Calu3 (cell line): Measurements from ENCODE around the gene FAHD1. TPM values are rescaled to one million over a fixed set of nuclear protein-coding genes. Genes with fewer than 3 reads are reported as not detected.

Source experiments
- BruUV-seq: library from RNA; stranded (reverse); fragments of 400-500 nt; replicated peaks from 2 replicates; lab custom pipeline; 2021; lab: Mats Ljungman, UMichigan
- CTCF ChIA-PET: fragments of 300-600 bp; sonication (Branson Sonifier 250); formaldehyde crosslinking; loops from one replicate; lab custom pipeline; 2022; ENCODE audit warnings: antibody characterized with exemption; lab: Charles Lee
- DNase-seq: peaks from one replicate; pipeline ENCODE4 v3.0.0; 2022
- H3K27ac Mint-ChIP-seq: one replicate; pipeline ENCODE4 v1.8.0; 2022; ENCODE audit warnings: mixed read lengths; ENCODE audit not compliant: unreplicated experiment
- H3K27me3 Mint-ChIP-seq: one replicate; pipeline ENCODE4 v1.8.0; 2022; ENCODE audit warnings: mixed read lengths; ENCODE audit not compliant: unreplicated experiment
- H3K36me3 Mint-ChIP-seq: one replicate; pipeline ENCODE4 v1.8.0; 2022; ENCODE audit warnings: mild to moderate bottlenecking, moderate library complexity, mixed read lengths; ENCODE audit not compliant: insufficient read depth, unreplicated experiment
- H3K4me1 Mint-ChIP-seq: one replicate; pipeline ENCODE4 v1.8.0; 2022; ENCODE audit warnings: mild to moderate bottlenecking, low read depth, mixed read lengths; ENCODE audit not compliant: unreplicated experiment
- H3K4me3 Mint-ChIP-seq: one replicate; pipeline ENCODE4 v1.8.0; 2022; ENCODE audit warnings: mild to moderate bottlenecking, low read depth, moderate library complexity, mixed read lengths; ENCODE audit not compliant: unreplicated experiment
- H3K9me3 Mint-ChIP-seq: one replicate; pipeline ENCODE4 v1.8.0; 2022; ENCODE audit warnings: low read depth, mixed read lengths; ENCODE audit not compliant: unreplicated experiment
- CTCF ChIP-seq: fragments of 200-600 bp; IDR thresholded peaks from one replicate; pipeline ENCODE4 v1.8.0; 2022; ENCODE audit warnings: antibody characterized with exemption; ENCODE audit not compliant: unreplicated experiment
- intact Hi-C: fragments of 100-400 bp; cut with micrococcal nuclease; formaldehyde crosslinking; loops from one replicate; pipeline ENCODE4 v1.10.0; 2022; ENCODE audit not compliant: unreplicated experiment
- total RNA-seq: library from RNA; stranded (reverse); gene quantifications from 2 replicates; pipeline ENCODE4 v1.2.3, GENCODE V29; 2022

Gene FAHD1
- total RNA-seq, 1 experiment from 2014 or later, result 33.1 TPM

- Mint-ChIP-seq H3K36me3 (peaks cover 3% of the 10 kb centered on the region), H3K27ac (no peak overlapping the region), H3K4me3 (no peak overlapping the region), H3K9me3 (no peaks in the 10 kb centered on the region), H3K4me1 (no peaks in the 10 kb centered on the region), H3K27me3 (no peaks in the 10 kb centered on the region)
- DNase-seq, result no peak
- CTCF ChIA-PET, result interaction anchor here (0.7 kb wide), 2 partner anchors 12 to 130 kb away, joined by 3 to 4 read pairs; partner anchors contain the start of gene RPS2
- BruUV-seq, result no TSS peak
- intact Hi-C loops, result no loop called here
- no peak for TF ChIP-seq CTCF
Observed at GRCh38 chr16:1834096-1834495, 7.1 kb downstream of the FAHD1 start.

- intact Hi-C loops, result no loop called here
- Mint-ChIP-seq H3K9me3 (no peaks in the 10 kb centered on the region), H3K27me3 (no peaks in the 10 kb centered on the region), H3K4me3 (no peak overlapping the region), H3K4me1 (no peaks in the 10 kb centered on the region), H3K36me3 (no peaks in the 10 kb centered on the region), H3K27ac (no peak overlapping the region)
- TF ChIP-seq CTCF, result no peak
- no TSS peak for BruUV-seq
- CTCF ChIA-PET, result no interaction called here
- DNase-seq, result no peak
Observed at GRCh38 chr16:1839554-1839953, 12.5 kb downstream of the FAHD1 start.

- Mint-ChIP-seq H3K27ac (no peak overlapping the region), H3K27me3 (peaks cover 44% of the 10 kb centered on the region), H3K9me3 (no peaks in the 10 kb centered on the region), H3K4me1 (no peaks in the 10 kb centered on the region), H3K4me3 (no peak overlapping the region), H3K36me3 (no peaks in the 10 kb centered on the region)
- DNase-seq, result no peak
- CTCF ChIA-PET, result interaction anchor here (1.0 kb wide), 1 partner anchor 94 kb away, joined by 5 read pairs; no protein-coding TSS in a partner anchor
- no peak for TF ChIP-seq CTCF
- BruUV-seq, result no TSS peak
- intact Hi-C loops, result no loop called here
Observed at GRCh38 chr16:1845985-1846384, 19.0 kb downstream of the FAHD1 start.

DNA sequence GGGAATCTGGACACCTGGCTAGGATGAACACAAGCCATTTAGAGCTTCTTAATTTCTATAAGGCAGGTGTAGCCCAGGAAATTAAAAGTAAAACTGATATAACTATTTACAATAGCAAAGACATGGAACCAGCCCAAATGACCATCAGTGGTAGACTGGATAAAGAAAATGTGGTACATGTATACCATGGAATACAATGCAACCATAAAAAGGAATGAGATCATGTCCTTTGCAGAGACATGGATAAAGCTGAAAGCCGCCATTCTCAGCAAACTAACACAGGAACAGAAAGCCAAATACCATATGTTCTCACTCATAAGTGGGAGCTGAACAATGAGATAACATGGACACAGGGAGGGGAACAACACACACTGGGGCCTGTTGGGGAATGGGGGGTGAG is 19.4 kb downstream of the FAHD1 start:
- no TSS peak for BruUV-seq
- Mint-ChIP-seq H3K9me3 (no peaks in the 10 kb centered on the region), H3K4me1 (no peaks in the 10 kb centered on the region), H3K27me3 (peaks cover 49% of the 10 kb centered on the region), H3K27ac (no peak overlapping the region), H3K4me3 (no peak overlapping the region), H3K36me3 (no peaks in the 10 kb centered on the region)
- intact Hi-C loops, result no loop called here
- no peak for DNase-seq
- no peak for TF ChIP-seq CTCF
- CTCF ChIA-PET, result interaction anchor here (0.6 to 1.0 kb wide), 2 partner anchors 34 to 94 kb away, joined by 3 to 5 read pairs; no protein-coding TSS in a partner anchor
